KBM-7 (cell line): ENCODE measurements around the gene MEGF10.

Source experiments
- DNase-seq: peaks from one replicate; pipeline ENCODE4 v3.0.0-alpha.2; 2015
- in situ Hi-C: fragments of 300-500 bp; cut with MboI; formaldehyde crosslinking; loops from 2 replicates; pipeline ENCODE4 v1.14.3; 2020; ENCODE audit warnings: low sequenced_read_pairs, low pct_unique_long_range_greater_than_20kb, mixed read lengths

Gene MEGF10

GRCh38 chr5:127353796-127354195 is 63.2 kb downstream of the MEGF10 start:
- peak; percentile 34 for DNase-seq

GRCh38 chr5:127355337-127355736 is 64.7 kb downstream of the MEGF10 start:
- DNase-seq, result no peak
- in situ Hi-C loops, result no loop called here

More at GRCh38 chr5:127353796-127354195, 63.2 kb downstream of the MEGF10 start:
- in situ Hi-C loops, result no loop called here

DNA sequence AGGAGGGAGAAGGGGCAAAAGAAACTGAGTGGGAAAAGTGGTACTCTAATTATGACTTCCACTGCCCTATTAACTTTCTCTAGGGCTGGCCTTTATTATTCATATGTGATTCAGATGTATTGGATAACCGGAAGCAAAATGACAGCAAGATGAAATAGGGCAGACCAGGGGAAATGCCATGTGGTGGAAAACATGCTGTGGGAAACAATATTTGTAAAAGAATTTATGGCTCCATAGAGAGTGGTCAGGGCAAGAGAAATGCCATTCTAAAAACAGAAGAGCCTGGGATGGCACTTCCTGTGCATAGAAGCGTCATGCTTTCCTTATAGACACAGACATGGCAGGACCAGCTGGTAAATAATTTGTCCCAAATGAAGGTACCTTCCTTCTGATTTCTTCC is 67.7 kb downstream of the MEGF10 start:
- peak; percentile 28 for DNase-seq
- in situ Hi-C loops, result no loop called here

- no peak for DNase-seq
Observed at GRCh38 chr5:127358740-127359139, 68.1 kb downstream of the MEGF10 start.

GRCh38 chr5:127359502-127359901 is 68.9 kb downstream of the MEGF10 start:
- in situ Hi-C loops, result no loop called here
- DNase-seq, result no peak

More at GRCh38 chr5:127358740-127359139, 68.1 kb downstream of the MEGF10 start:
- in situ Hi-C loops, result no loop called here

DNA sequence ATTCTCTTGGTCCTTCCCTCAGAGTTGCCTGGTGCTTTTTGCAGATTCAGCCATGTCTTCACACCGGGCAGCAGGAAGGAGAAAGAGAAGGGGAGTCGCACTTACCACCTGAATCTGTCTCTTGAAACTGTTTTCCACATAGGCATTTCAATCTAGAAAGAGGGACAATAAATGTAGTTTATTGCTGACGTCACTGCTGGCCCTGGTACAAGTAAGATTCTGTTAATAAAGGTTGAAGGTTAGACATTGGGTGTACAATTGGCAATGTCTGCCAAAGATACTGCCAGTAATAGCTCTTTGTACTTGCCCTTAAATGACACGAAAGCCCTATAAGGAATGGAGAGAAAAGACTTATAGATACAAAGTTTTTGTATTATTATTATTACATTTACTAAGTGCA is 72.8 kb downstream of the MEGF10 start:
- DNase-seq, result no peak
- in situ Hi-C loops, result no loop called here

GRCh38 chr5:127367029-127367428 is 76.4 kb downstream of the MEGF10 start:
- in situ Hi-C loops, result no loop called here
- DNase-seq, result no peak

- peak; percentile 45 for DNase-seq
- in situ Hi-C loops, result no loop called here
Observed at GRCh38 chr5:127367946-127368465, 77.4 kb downstream of the MEGF10 start.

DNA sequence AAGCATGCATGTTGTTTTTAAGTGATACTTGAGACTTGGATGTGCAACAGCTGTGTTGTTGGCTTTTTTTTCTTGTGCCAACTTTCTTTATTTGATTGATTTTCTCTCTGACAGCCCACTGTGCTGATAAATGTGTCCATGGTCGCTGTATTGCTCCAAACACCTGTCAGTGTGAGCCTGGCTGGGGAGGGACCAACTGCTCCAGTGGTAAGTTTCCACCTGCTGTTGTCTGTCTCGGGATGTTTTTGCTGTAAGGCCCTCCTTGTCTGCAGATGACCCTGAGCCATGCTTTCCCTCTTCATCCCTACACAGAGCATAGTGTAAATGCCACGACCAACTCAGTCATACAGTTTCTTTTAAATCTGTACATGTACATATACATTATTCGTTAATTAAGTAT is 79.2 kb downstream of the MEGF10 start:
- in situ Hi-C loops, result no loop called here
- no peak for DNase-seq

- DNase-seq, result peak; percentile 27
- in situ Hi-C loops, result no loop called here
Observed at GRCh38 chr5:127370631-127371030, 80.0 kb downstream of the MEGF10 start.

DNA sequence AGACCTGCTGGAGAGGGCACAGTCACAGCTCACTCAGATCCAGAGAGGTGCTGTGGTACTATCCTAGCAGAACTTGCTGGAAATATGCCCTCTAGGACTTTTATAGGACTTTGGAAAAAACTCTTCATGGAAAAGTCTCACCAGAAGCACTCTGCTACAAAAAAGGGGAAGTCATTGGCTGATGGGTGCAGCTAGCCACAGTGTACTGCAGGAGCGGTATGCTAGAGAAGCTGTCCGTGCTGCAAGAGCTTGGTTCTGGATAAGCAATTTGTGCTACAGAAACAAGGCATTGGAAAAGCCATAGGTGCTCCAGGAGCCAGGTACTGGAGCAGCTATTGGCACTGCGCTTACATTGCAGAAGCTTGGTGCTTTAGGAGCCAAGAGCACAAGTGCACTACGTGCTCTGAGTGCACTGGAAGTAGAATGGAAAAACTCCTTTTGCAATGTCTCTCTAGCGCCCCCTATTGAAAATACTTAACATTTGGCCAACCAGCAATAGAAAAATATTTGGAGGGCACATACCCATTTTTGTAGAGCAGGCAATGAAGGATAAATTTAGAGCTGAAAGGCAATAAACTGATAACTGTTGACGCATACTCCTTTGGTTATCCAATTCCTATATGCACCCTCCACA is 83.4 kb downstream of the MEGF10 start:
- in situ Hi-C loops, result no loop called here
- peak; percentile 87 for DNase-seq

- in situ Hi-C loops, result no loop called here
- no peak for DNase-seq
Observed at GRCh38 chr5:127375124-127375523, 84.5 kb downstream of the MEGF10 start.

DNA sequence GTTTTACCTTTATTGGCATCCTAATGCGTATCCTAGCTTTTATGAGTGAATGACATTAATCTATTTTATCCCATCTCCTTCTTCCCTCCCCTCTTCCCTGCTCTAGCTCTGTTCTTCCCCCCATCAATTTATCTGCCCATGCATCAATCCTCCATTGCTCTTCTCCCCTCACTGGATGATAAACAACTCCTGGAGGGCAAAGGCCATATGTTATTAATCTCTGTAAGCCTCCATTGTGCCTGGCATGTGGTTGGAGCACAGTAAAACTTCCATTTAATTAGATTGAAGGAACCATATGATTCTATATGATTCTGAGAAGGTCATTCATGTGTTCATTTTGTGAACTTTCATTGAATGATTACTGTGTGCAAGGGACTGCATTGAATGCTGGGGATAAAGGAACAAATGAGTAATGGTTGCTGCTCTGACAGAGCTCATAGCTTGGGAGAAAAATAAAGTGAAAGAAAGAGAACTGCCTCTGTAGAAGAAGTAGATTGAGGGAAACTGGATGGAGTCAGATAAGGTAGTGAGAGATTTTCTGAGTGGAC is 85.0 kb downstream of the MEGF10 start:
- in situ Hi-C loops, result no loop called here
- DNase-seq, result no peak

- DNase-seq, result no peak
- in situ Hi-C loops, result no loop called here
Observed at GRCh38 chr5:127377651-127378050, 87.1 kb downstream of the MEGF10 start.

DNA sequence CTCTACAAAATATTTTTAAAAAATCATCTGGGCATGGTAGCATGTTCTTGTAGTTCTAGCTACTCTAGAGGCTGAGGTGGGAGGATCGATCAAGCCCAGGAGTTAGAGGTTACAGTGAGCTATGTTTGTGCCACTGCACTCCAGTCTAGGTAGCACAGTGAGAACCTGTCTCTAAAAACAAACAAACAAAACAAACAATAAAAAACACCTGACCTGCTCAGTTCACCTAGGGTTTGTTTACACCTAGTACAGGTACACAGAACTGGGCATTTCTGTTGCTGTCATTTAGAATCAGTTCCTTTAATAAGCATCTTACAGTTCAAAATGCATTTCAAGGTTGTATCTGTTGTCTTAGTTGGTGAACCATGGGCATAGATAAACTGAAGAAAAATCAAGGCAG is 95.3 kb downstream of the MEGF10 start:
- no peak for DNase-seq
- in situ Hi-C loops, result no loop called here

DNA sequence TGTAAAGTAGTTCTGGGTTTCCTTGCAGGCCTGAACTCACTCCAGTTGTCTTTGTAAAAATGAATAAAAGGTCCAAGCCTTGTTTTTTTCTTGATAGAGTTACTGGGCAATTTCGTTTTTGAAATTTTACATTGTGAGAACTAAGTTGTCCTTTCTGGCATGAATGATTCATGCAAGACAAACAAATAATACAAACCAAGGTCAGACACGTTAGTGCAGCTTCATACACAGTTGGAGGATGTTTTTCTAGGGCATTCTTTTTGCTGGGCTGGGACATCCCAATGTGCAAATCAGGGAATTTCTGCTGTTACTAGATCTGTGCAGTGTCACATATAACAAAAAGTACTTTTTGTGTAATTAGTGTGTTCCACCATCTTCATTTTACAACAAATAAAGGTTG is 96.0 kb downstream of the MEGF10 start:
- DNase-seq, result no peak
- in situ Hi-C loops, result no loop called here

GRCh38 chr5:127389601-127390000 is 99.0 kb downstream of the MEGF10 start:
- peak; percentile 80 for DNase-seq
- in situ Hi-C loops, result no loop called here

- no peak for DNase-seq
- in situ Hi-C loops, result no loop called here
Observed at GRCh38 chr5:127392762-127393161, 102.2 kb downstream of the MEGF10 start.

DNA sequence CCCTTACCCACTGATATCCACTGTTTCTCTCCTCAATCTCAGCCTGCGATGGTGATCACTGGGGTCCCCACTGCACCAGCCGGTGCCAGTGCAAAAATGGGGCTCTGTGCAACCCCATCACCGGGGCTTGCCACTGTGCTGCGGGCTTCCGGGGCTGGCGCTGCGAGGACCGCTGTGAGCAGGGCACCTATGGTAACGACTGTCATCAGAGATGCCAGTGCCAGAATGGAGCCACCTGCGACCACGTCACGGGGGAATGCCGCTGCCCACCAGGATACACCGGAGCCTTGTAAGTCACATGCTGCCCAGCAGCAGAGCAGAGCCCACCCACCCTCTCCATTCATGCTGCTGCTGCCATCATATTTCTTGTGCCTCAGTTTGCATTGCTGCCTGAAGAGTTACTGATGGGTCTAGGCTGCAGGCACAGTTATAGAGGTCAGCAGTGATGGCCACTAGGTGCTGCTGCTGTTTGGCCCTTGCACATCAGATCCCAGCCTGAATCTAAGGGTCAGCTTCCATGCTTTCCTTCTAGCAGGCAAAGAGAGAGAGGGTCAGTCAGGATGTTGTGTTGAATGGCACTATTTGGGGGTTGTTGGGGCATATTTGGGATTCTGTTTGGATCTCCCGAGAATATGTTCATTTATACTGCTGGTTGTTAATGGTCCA is 106.0 kb downstream of the MEGF10 start:
- in situ Hi-C loops, result no loop called here
- DNase-seq, result no peak

GRCh38 chr5:127398508-127398907 is 107.9 kb downstream of the MEGF10 start:
- DNase-seq, result no peak
- in situ Hi-C loops, result no loop called here
